Esophagus squamous epithelium (tissue), 4 donors: Measurements from ENCODE around the gene KCNH5.

Source experiments
- POLR2A ChIP-seq, 4 donors: fragments of 450-650 bp; IDR thresholded peaks; one replicate each; pipeline ENCODE4 v1.6.1; 2017; ENCODE audit warnings: antibody characterized with exemption in 4 of 4, mild to moderate bottlenecking in 4 of 4, moderate library complexity in 3 of 4
- TF ChIP-seq, protein P1 (sequence below), 6 experiments: fragments of 450-650 bp in 4 of 6; fragments of 200-600 bp in 2 of 6; sonication (generic) in 2 of 6; IDR thresholded peaks; one replicate each; pipeline ENCODE4 v1.5.1; 2016 to 2019; ENCODE audit warnings: antibody characterized with exemption in 6 of 6, mild to moderate bottlenecking in 4 of 6, moderate library complexity in 4 of 6

DNA sequence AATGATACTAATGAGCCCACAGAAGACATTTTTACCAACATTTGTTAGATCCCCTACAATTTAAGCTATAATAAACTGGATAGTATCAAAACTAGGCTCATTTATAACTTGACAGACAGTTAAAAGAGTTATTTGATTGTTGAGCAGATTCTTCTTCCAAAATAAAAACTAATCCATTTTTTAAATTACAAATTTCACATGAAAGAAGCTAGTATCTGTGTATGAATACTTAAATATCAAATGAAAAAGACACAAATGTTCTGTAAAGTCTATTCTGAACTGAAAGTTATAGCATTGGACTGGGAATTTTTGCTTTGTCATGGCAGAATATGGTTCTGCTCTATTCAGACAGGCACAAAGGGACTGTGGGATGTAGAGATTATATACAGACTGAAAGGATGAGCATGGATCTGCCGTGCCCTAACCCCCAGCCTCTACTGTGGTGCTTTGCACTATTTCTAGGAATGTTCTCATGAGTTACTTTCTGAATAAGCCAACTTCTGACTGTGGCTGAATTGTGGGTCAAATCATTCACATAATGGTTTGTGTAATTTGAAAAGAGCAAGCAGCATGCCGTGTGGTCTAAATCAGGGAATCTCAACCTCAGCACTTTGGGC lies 352.7 kb downstream of the KCNH5 start:
- TF ChIP-seq, protein P1, sequence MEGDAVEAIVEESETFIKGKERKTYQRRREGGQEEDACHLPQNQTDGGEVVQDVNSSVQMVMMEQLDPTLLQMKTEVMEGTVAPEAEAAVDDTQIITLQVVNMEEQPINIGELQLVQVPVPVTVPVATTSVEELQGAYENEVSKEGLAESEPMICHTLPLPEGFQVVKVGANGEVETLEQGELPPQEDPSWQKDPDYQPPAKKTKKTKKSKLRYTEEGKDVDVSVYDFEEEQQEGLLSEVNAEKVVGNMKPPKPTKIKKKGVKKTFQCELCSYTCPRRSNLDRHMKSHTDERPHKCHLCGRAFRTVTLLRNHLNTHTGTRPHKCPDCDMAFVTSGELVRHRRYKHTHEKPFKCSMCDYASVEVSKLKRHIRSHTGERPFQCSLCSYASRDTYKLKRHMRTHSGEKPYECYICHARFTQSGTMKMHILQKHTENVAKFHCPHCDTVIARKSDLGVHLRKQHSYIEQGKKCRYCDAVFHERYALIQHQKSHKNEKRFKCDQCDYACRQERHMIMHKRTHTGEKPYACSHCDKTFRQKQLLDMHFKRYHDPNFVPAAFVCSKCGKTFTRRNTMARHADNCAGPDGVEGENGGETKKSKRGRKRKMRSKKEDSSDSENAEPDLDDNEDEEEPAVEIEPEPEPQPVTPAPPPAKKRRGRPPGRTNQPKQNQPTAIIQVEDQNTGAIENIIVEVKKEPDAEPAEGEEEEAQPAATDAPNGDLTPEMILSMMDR (IDR thresholded peaks at IDR 0.05): no peak
- no peak for TF ChIP-seq POLR2A (IDR thresholded peaks at IDR 0.05)
